GM19023 (cell line): Measurements from ENCODE around the gene ITGB1BP2.
"Not testable (repeated sequence)": the region's sequence is repeated elsewhere in the genome, so short reads cannot be mapped to it uniquely, and the experiment has no call there.

Experiments used
- ATAC-seq: cut with Tn5 transposase; IDR thresholded peaks from one replicate; pipeline ENCODE4 v1.9.1; 2021; ENCODE audit warnings: mild to moderate bottlenecking, moderate library complexity; ENCODE audit not compliant: unreplicated experiment

ITGB1BP2 gene

DNA sequence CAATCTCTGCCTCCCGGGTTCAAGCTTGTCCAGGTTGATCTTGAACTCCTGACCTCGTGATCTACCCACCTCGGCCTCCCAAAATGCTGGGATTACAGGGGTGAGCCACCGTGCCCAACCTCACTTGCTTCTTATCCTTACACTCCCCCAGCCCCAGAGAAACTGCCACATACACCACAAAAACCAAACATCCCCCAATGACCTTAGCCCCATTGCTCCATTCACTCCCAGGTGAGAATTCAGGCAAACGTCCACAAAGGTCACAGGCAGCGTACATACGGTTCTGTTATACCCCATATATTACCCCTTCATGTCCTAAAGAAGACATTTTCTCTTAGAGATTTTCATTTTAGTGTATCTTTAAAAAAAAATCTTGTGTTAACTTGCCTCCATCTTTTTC is 1.1 kb upstream of the ITGB1BP2 start:
- not testable (repeated sequence) for ATAC-seq

GRCh38 chrX:71302461-71303213 is 1.1 kb downstream of the ITGB1BP2 start:
- no peak for ATAC-seq

DNA sequence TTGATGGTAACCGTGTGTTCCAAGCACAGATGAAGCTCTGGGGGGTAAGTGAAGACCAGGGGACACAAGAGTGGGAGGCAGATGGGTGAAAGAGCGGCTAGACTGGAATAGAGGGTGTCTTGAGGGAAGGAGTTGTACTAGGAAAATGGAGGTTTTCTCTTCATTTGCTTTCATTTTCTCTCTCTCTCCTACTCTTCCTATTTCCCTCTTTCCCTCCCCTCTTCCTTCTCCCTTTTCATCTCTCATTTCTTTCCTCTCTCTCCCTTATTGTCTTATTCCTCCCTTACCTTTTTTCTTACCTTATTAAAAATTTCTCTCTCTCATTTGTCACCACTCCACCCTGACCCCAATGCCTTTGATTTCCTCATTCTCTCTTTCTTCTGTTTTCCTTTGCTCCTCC is 3.0 kb downstream of the ITGB1BP2 start:
- no peak for ATAC-seq

- no peak for ATAC-seq
These were observed 14.4 kb downstream of the ITGB1BP2 start for GRCh38 chrX:71315917-71316316.

GRCh38 chrX:71316959-71317358 is 15.4 kb downstream of the ITGB1BP2 start:
- ATAC-seq = not testable (repeated sequence)

GRCh38 chrX:71320126-71320525 is 18.6 kb downstream of the ITGB1BP2 start:
- no peak for ATAC-seq

- no peak for ATAC-seq
These were observed 20.2 kb downstream of the ITGB1BP2 start for GRCh38 chrX:71321731-71322130.

DNA sequence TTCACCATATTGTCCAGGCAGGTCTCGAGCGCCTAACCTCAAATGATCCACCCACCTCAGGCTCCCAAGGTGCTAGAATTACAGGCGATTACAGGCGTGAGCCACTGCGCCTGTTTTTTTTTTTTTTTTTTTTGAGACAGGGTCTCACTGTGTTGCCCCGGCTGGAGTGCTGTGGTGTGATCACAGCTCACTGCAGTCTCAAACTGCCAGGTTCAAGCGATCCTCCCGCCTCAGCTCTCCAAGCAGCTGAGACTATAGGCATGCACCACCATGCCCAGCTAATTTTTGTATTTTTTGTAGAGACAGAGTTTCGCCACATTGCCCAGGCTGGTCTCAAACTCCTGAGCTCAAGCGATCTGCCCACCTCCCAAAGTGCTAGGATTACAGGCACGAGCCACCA is 22.9 kb downstream of the ITGB1BP2 start:
- not testable (repeated sequence) for ATAC-seq

- no peak for ATAC-seq
These were observed 24.8 kb downstream of the ITGB1BP2 start for GRCh38 chrX:71326394-71326793.

- ATAC-seq = not testable (repeated sequence)
These were observed 47.7 kb downstream of the ITGB1BP2 start for GRCh38 chrX:71349151-71349665.

GRCh38 chrX:71349867-71350266 is 48.3 kb downstream of the ITGB1BP2 start:
- ATAC-seq = not testable (repeated sequence)

DNA sequence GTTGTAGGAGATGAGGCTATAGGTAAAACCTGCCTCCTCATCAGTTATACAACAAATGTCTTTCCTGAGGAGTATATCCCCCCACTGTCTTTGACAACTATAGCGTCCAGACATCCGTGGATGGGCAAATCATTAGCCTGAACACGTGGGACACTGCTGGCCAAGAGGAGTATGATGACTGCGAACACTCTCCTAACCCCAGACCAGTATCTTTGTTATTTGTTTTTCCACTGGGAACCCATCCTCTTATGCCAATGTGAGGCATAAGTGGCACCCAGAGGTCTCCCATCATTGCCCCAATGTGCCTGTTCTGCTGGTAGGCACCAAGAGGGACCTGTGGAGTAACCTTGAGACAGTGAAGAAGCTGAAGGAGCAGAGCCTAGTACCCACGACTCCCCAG is 50.9 kb downstream of the ITGB1BP2 start:
- ATAC-seq = not testable (repeated sequence)
